ENCODE measurements around the gene PRR20G.
"Not testable (repeated sequence)": the region's sequence is repeated elsewhere in the genome, so short reads cannot be mapped to it uniquely, and the experiment has no call there.

Gene PRR20G

DNA sequence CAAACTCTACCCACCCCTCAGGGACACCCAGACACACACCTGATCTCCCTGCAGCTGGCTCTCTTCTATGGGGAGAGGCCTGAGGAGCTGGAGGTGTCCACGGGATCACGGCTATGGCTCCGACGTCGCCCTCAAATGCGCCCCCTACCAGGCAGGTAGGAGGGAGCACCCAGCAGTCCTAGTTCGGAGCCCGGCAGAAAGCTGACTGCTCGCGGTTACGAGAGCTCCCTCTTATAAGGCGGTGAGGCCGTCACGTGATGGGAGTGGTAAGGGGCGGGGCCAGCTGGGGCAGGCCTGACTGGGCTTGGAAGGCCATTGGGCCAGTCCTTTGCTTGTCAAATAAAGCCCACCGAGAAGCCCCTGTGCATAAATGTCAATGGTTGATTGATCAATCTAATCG, at the start of gene PRR20G:
TSS of gene PRR20G (minus strand) at position 207 of the 400 bp plus-strand sequence. CDS start 681 bp downstream, outside the sequence.
- DNase-seq, result no peak

- no peak for DNase-seq
Observed at GRCh38 chr3:127337001-127337400, 49.2 kb upstream of the PRR20G start.

DNA sequence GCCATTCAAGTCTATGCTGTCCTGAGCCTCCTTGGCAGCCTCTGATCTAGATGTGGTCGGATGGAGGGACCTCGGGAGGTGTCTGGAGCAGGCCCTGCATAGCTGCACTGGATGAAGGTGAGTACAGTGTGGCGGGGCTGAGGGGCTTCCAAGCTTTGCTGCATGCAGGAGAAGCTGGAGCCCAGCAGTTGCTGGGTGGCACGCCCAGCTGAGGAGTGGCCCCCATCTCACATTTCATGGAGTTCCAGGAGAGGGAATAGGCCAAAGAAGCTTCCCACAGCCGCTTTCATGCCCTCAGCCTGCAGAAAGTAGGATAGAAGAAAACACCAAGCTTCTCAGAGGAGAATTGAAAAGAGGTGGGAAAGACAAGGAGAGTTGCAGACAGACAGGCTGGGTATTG, 48.3 kb upstream of the PRR20G start:
- DNase-seq, result no peak

GRCh38 chr3:127330385-127330784, 42.5 kb upstream of the PRR20G start:
- DNase-seq, result no peak

- DNase-seq, result no peak
Observed at GRCh38 chr3:127329631-127330285, 41.9 kb upstream of the PRR20G start.

DNA sequence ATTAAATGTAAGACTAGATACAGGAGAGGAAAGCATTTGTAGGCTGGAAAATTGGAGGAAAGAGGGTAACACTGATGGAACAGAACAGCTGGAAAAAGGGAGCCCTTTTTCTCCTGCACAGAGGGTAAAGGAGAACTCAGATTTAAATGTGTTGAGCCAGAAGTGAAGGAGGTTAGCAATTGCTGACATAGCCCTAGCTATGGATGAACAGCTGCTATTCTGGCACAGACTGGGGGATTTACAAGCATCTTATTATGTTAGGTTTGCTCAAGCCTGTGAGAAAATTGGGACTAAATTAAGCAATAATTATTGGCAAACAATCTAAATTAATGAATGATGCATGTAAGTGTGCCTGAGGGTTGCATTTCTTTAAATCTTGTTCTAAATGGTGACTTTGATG, 40.6 kb upstream of the PRR20G start:
- DNase-seq, result peak; percentile 58

GRCh38 chr3:127326341-127326740, 38.5 kb upstream of the PRR20G start:
- DNase-seq, result no peak

GRCh38 chr3:127325629-127325961, 37.7 kb upstream of the PRR20G start:
- no peak for DNase-seq

DNA sequence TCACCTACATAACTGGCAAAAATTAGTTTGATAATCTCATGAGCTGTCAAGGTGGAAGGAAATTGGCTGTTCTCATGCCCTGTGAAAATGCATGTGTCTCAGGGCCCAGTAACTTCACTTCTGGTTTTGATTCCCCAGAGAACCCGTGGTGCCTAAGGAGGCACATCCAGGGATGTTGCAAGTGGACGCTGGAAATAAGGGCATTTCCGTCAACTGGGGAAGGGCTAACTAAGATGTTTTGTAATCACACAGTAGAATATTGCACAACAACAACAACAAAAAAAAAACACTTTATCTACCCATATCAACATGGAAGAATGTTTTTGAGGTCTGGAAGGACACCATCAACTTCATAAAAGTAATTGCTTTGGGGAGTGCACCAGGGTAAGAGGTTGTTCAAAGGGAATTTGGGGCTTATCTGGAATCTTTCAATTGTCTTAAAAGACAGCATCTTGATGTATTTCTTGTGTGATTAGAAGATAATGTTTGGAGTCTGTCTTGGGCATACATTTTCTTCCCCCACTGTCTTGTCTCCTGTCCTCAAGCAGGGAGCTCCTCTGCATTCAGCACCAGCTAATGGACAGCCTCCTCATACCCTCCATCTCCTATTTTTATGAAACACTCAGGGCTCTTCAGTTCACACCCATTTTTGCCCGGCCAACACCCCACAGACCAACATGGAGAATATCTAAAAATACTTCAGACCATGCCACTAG, 37.2 kb upstream of the PRR20G start:
- DNase-seq, result no peak

DNA sequence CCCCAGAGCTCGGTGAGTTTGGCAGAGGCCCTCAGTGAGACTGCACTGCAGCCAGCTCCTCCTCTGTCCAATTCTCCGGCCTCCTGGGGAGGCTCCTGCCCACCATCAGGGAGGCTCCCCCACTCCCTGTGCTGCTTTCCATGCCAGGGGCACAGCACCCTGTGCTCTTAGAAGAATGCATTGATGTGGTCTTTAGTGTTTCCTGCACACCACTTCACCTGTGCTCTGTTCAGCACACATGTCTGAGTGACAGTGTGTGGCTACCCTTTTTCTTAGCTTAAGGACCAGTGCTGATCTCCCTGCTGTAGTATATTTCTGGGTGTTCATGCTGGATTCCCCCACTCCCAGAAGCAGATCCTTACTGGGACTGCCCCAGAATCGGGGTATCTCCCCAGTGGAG, 36.2 kb upstream of the PRR20G start:
- no peak for DNase-seq

GRCh38 chr3:127323581-127323980, 35.7 kb upstream of the PRR20G start:
- no peak for DNase-seq

DNA sequence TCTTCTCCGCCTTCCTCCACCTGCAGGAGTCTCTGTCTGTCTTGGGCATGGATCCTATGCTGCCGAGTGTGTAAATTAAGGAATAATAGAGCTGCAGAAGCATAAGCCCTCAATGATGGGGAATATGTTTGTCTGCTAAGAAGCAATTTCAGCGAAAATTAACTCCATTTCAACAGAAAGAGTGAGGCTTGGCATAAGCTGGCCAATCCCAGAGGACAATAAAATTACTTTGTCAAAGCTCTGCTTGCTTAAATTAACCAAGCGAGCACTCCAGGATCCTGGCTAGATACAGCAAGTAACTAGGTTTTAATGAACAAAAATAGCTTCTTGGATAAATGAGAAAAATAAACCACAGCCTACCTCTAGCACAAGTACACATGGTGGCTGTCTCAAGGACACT, 33.5 kb upstream of the PRR20G start:
- no peak for DNase-seq

GRCh38 chr3:127320529-127321121, 32.8 kb upstream of the PRR20G start:
- no peak for DNase-seq

DNA sequence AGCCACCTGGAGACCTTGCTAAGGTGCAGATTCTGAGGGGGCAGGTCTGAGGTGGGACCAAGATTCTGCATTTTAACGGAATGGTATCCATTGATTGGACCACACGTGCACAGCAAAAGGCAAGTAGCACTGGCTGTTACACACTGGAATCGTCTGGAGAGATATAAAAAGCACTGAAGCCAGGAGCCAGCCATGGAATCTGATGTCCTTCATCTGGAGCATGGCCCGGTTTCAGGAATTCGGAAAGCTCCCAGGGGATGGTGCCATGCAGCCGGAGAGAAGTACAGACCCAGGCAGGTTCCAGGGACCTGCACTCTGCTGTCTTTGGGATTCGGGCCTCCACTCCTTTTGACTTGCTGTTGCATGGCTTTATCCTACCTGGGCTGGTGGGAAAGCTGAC, 28.8 kb upstream of the PRR20G start:
- DNase-seq, result no peak

- no peak for DNase-seq
Observed at GRCh38 chr3:127312818-127313217, 25.0 kb upstream of the PRR20G start.

DNA sequence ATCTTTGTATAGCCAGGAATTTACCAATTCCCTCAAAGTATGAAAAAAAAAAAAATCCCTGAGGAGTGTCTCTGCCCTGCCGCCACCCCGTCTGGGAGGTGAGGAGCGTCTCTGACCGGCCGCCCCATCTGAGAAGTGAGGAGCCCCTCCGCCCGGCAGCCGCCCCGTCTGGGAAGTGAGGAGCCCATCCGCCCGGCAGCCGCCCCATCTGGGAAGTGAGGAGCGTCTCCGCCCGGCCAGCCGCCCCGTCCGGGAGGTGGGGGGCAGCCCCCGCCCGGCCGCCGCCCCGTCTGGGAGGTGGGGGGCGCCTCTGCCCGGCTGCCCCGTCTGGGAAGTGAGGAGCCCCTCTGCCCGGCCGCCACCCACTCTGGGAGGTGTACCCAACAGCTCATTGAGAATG, 21.0 kb upstream of the PRR20G start:
- DNase-seq, result not testable (repeated sequence)

DNA sequence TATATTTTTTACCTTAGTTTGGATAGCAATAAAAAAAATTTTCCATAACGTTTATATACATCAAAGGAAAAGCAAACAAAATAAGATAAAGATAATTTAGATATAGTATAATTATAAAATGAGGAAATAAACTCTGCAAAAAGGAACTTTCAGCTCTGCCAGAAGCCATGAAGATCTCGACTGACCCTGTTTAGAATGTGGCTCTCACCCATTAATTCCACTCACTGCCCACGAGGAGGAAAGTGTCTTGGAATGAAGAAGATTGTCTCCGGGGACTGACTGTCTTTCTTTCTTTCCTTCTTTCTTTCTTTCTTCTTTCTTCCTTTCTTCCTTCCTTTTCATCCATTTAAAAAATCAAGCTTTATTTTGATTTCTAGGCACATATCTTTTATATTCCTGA, 20.1 kb upstream of the PRR20G start:
- DNase-seq, result no peak

- no peak for DNase-seq
Observed at GRCh38 chr3:127307112-127307835, 19.4 kb upstream of the PRR20G start.

DNA sequence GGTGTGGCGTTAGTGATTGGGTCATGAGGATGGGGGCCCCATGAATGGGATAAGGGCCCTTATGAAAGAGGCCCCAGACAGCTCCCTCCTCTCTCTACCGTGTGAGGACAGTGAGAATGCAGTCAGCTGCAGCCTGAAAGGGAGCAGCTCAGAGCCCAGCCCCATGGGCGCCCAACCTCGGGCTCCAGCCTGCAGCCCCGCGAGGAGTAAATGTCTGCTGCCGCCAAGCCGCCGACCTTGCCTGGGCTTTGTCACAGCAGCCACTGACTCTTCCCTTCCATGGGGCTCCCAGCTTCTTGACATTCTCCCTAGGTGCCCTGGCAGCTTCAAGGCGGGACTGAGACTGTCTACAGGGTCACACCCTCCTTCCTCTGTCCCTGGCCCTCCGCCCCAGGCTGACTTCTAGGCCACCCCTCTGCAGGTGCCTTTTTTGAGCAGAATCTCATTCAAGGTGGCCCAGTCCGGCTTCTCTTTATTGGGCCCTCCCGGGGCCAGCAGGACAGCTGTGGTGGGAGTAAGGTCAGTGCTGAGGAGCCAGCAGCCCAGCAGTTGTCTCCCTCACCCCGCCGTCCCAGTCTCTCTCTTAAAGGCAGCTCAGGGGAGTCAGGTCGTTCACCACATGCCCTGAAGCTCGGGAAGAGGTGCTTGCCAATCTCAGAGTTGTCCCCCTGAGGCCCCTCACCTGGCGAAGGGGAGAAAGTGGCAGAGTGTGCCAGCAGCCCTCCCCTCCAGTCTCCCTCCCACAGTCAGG, 18.7 kb upstream of the PRR20G start:
- no peak for DNase-seq

DNA sequence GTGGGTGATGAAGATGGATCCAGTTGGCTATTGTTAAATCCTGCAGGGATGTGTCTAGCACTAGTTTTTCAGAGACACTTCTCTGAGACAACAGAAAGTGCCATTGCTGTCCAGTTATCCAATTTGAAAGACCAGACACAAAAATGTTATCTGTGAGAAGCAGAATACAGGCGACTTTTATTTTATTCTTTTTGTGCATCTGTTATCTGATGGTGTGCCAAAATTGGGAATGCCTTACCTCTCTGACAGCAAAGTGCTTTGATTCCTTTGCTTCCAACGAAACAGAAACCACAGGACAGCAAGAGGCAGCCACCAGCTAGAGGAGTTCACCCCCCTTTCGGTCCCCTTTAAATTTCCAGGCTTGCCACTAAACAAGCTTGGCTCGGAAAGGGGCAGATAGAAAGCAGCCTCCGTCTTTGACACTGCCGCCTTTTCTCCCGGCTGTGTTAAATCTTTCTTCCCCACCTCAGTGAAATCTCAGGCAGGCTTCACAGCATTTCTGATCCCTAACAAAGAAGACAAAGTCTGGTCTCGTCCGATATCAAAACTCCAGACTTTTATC, 17.7 kb upstream of the PRR20G start:
- no peak for DNase-seq

DNA sequence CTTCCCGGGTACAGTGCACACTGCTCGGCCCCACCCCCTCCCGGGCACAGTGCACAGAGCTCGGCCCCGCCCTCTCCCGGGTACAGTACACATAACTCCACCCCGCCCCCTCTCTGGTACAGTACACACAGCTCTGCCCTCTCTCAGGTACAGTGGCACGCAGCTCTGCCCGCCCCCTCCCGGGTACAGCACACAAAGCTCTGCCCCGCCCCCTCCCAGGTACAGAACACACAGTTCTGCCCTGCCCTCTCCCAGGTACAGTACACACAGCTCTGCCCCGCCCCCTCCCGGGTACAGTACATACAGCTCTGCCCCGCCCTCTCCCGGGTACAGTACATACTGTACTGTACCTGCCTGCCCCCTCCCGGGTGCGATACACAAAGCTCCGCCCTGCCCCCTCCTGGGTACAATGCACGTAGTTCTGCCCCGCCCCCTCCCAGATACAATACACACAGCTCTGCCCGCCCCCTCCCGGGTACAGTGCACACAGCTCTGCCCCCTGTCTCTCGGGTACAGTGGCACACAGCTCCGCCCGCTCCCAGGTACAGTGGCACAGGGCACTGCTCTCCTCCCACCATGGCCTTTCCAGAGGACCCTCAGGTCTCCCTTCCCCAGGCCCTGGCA, 16.4 kb upstream of the PRR20G start:
- DNase-seq, result peak; percentile 100

DNA sequence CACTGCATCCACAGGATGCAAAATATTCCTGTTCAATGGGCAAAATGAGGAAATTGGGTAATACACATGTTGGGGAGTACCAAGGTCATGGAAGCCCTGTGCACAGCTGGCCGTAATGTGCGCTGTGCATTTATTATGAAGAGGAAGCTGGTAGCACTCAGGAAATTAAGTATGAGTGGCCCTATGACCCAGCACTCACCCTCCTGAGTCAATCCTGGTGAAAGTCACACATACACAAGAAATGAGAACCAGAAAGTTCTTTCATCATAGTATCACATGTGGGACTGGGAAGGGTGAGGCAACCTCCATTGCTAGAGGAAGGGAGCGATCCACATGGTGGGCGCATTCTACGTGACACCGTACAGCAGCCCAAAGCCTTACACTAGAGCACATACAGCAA, 11.4 kb upstream of the PRR20G start:
- no peak for DNase-seq

Measured in NCI-H1105 (cell line).